Measurements from ENCODE around the gene RPH3AL.

- TF ChIP-seq POLR2AphosphoS5 (IDR thresholded peaks at IDR 0.05; ENCODE audit: low read depth, low read length) (no peak), POLR2A (IDR thresholded peaks at IDR 0.05; ENCODE audit: low read depth, low read length) (no peak)
Observed at GRCh38 chr17:245020-245419, 107.6 kb downstream of the RPH3AL start.

Data from GM12892 (cell line).